ENCODE data around the gene CA6.
"Not testable (repeated sequence)": the region's sequence is repeated elsewhere in the genome, so short reads cannot be mapped to it uniquely, and the experiment has no call there.

CA6 gene

GRCh38 chr1:8970870-8971337 is 25.2 kb downstream of the CA6 start:
- peak; percentile 64 for DNase-seq

- DNase-seq, result no peak
These were observed 28.9 kb downstream of the CA6 start for GRCh38 chr1:8974551-8974950.

DNA sequence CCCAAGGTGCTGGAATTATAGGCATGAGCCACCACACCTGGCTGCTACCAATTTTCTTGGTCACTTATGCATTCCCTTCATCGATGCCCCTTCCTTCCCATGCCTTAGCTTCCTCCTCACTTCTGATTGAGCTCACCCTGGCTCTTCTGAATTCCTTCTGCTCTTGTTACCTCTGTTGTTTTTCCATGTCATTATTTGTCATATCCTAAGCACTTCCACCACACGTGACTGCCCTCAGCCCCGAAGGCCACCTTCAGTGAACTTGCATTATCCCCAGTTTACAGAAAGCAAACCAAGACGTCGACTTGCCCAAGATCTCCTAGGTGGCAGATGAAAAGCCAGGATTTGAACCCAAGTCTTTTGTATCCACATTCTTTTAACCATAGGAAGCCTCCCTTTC is 30.7 kb downstream of the CA6 start:
- DNase-seq, result no peak

DNA sequence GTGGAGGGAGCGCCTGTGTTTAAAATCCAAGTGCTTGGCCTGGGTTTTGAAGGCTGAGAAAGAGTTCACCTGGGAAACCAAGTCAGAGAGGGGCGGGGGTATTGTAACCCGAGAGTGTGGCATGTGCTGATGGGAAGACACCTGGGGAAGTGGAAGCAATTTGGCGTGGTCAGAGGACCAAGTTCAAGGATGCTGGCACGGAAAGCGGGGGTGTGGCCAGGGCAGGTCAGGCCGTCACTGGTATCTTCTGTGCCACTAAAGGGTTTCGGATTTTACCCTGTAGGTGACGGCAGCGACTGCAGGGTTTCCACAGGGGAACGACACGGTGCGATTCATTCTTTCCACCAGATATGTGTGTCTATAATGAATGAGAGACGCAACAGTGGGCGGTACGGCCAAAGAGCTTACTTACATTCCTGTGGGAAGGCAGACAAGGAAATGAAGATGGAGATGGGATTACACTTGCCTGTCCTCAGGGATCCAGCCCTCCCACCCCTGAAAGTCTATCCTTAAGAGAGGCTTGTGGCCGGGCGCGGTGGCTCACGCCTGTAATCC is 31.3 kb downstream of the CA6 start:
- no peak for DNase-seq

- no peak for DNase-seq
These were observed 35.0 kb downstream of the CA6 start for GRCh38 chr1:8980656-8981055.

DNA sequence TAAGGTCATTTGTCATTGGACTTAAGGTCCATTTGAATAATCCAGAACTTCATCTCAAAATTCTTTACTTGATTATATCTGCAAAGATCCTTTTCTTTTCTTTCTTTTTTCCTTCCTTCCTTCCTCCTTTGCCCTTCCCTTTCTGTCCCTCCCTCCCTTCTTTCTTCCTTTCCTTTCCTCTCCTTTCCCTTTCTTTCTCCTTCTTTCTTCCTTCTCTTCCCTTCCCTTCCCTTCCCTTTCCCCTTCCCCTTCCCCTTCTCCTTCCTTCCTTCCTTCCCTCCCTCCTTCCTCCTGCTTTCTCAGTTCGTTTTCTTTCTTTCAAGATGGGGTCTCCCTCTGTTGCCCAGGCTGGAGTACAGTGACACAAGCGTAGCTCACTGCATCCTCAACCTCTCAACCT is 35.5 kb downstream of the CA6 start:
- DNase-seq, result no peak

GRCh38 chr1:8984203-8984602 is 38.5 kb downstream of the CA6 start:
- no peak for DNase-seq

DNA sequence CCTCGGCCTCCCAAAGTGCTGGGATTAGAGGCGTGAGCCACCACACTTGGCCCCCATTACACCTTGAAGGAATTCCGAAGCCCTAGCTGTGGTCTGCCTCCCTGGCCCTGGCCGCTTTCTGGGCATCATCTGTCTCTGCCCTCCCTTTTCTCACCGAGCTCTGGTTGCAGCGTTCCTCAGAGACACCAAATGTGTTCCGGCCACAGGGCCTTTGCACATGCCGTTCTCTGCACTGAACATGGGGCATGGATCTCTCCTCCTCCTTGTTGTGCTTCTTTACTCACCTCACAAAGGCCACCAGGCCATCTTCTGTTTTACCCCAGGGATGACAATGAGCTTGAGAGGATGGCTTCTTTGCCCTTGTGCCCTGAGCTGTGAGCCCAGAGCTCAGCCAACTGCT is 39.3 kb downstream of the CA6 start:
- DNase-seq, result no peak

GRCh38 chr1:8985915-8986813 is 40.5 kb downstream of the CA6 start:
- no peak for DNase-seq

DNA sequence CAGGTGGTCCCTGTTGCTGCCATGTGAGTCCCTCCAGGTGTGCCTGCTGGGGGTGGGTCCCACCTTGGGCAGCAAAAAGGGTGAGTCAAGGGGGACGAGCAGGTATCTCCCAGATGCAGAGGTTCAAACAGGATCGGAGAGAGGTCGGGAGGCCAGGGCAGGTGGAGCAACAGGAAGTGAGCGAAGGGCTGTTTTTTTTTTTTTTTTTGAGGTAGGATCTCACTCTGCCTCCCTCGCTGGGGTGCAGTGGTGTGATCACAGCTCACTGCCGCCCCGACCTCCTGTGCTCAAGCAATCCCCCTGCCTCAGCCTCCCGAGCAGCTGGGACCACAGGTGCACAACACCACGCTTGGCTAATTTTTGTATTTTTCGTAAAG is 41.1 kb downstream of the CA6 start:
- DNase-seq, result no peak

DNA sequence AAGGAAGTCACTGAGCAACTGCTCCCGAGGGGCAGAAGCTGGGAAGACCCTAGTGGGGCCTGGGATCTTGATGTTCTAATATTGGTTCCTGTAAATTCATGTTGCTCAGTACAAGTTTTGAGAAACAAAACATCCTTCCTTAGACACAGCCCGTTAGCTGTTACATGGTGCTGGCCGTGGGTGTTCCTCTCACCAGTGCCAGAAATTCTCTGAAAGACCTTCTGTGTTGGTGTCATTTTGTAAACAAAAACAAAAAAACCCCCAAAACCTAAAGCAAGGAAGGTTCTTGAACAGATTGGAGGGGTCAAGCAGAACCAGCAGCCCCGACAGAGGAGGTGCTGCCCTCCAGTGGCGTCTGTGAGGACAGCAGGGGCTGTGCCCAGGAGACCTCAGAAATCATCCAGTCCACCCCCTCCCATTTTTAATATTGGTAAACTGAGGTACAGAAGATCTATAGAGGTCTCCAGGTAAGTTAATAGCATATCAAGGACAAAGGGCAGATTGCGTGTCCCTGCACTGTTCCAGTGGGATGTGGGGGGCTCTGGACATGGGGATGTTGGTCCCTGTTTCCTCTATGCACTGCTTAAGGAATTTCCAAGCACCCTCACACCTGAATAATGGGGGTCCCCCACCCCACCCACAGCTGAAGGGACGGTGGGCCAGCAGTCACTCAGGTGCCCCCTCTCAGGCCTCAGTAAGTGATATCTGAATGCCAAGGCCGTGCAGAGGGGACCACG is 42.4 kb downstream of the CA6 start:
- DNase-seq, result peak; percentile 70

DNA sequence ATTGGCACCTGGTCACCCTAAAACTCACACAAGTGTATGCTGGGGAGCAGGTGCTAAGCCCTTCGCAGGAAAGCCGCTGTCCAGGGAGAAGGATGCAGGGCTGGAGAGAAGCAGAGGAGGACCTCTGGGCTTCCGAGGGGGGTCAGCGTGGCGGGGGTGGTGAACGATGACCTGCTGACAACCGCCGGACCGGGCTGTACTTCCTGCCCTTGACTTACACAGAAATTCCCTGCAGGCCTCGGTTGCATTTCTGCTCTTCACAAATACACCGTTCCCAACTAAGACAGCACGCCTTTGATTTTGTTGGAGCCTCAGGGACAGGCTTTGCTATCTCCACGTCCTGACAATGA is 42.9 kb downstream of the CA6 start:
- DNase-seq, result no peak

DNA sequence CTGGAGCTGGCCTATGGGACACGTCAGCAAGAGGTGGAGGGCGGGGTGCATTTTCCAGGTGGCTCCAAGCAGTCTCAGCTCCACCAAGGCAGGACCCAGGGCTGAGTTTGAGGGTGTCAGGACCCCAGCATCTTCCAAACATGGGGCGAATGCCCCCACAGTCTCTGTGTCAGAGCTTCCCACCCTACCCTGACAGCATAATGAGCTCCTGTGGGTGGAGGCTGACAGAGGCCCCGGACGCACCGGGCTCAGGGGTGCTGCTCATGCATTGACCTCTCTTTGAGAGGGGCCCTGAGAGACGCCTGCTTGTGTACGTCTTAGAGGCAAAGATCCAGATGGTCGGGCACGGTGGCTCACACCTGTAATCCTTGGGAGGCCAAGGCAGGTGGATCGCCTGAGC is 43.4 kb downstream of the CA6 start:
- DNase-seq, result no peak

DNA sequence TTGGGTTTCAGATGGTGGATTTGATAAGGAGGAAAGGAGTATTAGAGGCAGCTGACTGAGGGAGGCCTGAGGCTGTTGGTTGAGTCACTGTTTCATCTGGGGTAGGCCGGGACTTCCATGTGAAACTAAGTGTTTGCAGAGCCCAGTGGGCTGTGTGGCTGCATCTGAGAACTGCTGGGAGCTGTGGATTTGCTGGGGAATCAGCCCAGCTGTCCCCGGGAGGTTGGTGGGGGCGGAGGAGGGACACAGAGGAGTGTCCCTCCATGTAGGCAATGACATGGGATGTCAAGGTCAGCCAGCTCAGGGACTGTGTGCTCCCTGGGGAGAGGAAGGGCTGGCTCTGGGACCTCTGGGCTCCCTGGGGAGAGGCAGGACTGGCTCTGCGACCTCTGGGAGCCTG is 44.2 kb downstream of the CA6 start:
- no peak for DNase-seq

GRCh38 chr1:8992936-8993687 is 47.4 kb downstream of the CA6 start:
- no peak for DNase-seq

GRCh38 chr1:8993962-8994675 is 48.5 kb downstream of the CA6 start:
- DNase-seq, result not testable (repeated sequence)

GRCh38 chr1:9001534-9002214 is 56.0 kb downstream of the CA6 start:
- DNase-seq, result not testable (repeated sequence)

DNA sequence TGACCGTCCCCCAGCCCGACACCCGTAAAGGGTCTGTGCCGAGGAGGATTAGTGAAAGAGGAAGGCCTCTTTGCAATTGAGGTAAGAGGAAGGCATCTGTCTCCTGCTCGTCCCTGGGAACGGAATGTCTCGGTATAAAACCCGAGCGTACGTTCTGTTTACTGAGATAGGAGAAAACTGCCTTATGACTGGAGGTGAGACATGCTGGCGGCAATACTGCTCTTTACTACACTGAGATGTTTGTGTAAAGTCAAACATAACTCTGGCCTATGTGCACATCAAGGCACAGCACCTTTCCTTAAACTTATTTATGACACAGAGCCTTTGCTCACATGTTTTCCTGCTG is 56.5 kb downstream of the CA6 start:
- not testable (repeated sequence) for DNase-seq

DNA sequence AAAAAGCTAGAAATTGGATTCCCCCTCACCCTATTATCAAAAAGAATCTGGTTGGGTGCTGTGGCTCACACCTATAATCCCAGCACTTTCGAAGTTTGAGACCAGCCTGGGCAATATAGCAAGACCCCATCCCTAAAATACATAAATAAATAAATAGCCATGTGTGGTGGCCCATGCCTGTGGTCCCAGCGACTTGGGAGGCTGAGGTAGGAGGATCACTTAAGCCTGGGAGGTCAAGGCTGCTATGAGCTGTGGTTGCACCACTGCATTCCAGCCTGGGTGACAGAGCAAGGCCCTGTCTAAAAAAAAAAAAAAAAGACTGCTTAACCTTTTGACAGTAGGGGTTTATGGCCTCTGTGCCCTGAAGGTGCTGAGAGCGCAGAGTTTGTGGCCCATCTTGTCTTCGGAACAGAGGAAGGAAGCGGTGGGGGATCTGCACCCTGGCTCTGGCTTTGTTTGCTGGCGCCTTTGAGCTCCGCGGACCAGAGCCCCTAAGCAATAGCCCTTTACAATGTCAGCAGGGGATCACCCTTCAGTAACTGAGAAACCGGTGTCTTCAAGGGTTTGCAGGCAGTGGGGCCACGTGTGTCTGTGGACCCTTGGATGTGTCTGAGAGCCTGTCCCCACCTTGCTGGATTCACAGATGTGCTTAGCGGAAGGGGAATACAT is 58.5 kb downstream of the CA6 start:
- DNase-seq, result no peak

GRCh38 chr1:9004700-9005394 is 59.2 kb downstream of the CA6 start:
- peak; percentile 77 for DNase-seq

- no peak for DNase-seq
These were observed 59.7 kb downstream of the CA6 start for GRCh38 chr1:9005395-9005708.

Data from CD4-positive, alpha-beta T cell treated with Interleukin-10 for 1 hour (primary cell).